A673 (cell line): Measurements from ENCODE around the gene TNPO2.

ENCODE experiments used
- CTCF ChIP-seq: fragments of 300-800, 200-600 bp; sonication (generic); conservative IDR thresholded peaks from 2 replicates; pipeline ENCODE4 v1.5.1; 2017; ENCODE audit warnings: low read depth, mild to moderate bottlenecking, antibody characterized with exemption, low read length, moderate library complexity, mixed read lengths
- EZH2 ChIP-seq: fragments of 200-600 bp; sonication (generic); IDR thresholded peaks from 2 replicates; pipeline ENCODE4 v1.6.1; 2017; ENCODE audit warnings: borderline replicate concordance, low read depth, mild to moderate bottlenecking, mixed read lengths, antibody characterized with exemption, low read length; ENCODE audit not compliant: poor library complexity, severe bottlenecking

GRCh38 chr19:12655546-12655945, 68.2 kb downstream of the TNPO2 start:
- TF ChIP-seq CTCF (no peak), EZH2 (no peak)
